HepG2 (cell line): Measurements from ENCODE around the gene FRMD4A.

Experiments used
- CTCF ChIP-seq: sonication (generic); formaldehyde crosslinking; IDR thresholded peaks from 2 replicates; pipeline ENCODE4 v1.5.0; 2020; ENCODE audit warnings: mild to moderate bottlenecking, missing genetic modification reagents, moderate library complexity
- FOXK2 ChIP-seq: fragments of 450-650 bp; IDR thresholded peaks from 2 replicates; pipeline ENCODE4 v1.6.1; 2016
- MYNN ChIP-seq: sonication (generic); formaldehyde crosslinking; IDR thresholded peaks from 2 replicates; pipeline ENCODE4 v1.4.0; 2020; ENCODE audit warnings: mild to moderate bottlenecking, low read depth, missing genetic modification reagents

- TF ChIP-seq FOXK2 (no peak), CTCF (no peak), MYNN (CRISPR knock-in tag) (no peak)
These were observed 438.7 kb downstream of the FRMD4A start for GRCh38 chr10:13892001-13892491.
